Peyer's patch (tissue), 4 donors: ENCODE results near the gene CSNK1G1. TPM values are rescaled to one million over a fixed set of nuclear protein-coding genes. Genes with fewer than 3 reads are reported as not detected.
"Not testable (repeated sequence)": the region's sequence is repeated elsewhere in the genome, so short reads cannot be mapped to it uniquely, and the experiment has no call there.

ENCODE experiments used
- DNase-seq, 3 donors: peaks; one replicate each; pipeline ENCODE4 v3.0.0-alpha.2; 2017 to 2019
- H3K27ac ChIP-seq, 4 donors: fragments of 200-600 bp; sonication (generic); one replicate each; pipeline ENCODE4 v1.5.1; 2016 to 2019
- H3K27me3 ChIP-seq, 2 donors: fragments of 200-600 bp; sonication (generic); one replicate each; pipeline ENCODE4 v1.5.1; 2019
- H3K36me3 ChIP-seq, 3 donors: fragments of 200-600 bp; sonication (generic); one replicate each; pipeline ENCODE4 v1.5.1; 2016 to 2019
- H3K4me1 ChIP-seq, 4 donors: fragments of 200-600 bp; sonication (generic); one replicate each; pipeline ENCODE4 v1.5.1; 2016 to 2019
- H3K4me3 ChIP-seq, 4 donors: fragments of 200-600 bp; sonication (generic); 1 replicate in 3 of 4; 2 replicates in 1 of 4; pipeline ENCODE4 v1.5.1; 2016 to 2019; ENCODE audit warnings: mild to moderate bottlenecking in 1 of 4
- H3K9me3 ChIP-seq, 4 donors: fragments of 200-600 bp; sonication (generic); one replicate each; pipeline ENCODE4 v1.5.1; 2016 to 2019; ENCODE audit warnings: mild to moderate bottlenecking in 1 of 4
- POLR2A ChIP-seq, 2 donors: fragments of 450-650 bp; IDR thresholded peaks; one replicate each; pipeline ENCODE4 v1.5.1; 2017; ENCODE audit warnings: antibody characterized with exemption in 2 of 2, mild to moderate bottlenecking in 2 of 2, moderate library complexity in 2 of 2
- total RNA-seq, 4 donors: library from RNA; depleted of rRNA; stranded (reverse); fragments of >200 nt; gene quantifications; one replicate each; pipeline ENCODE4 v1.1.0, GENCODE V29; 2016
- TF ChIP-seq, protein P1 (sequence below), 6 experiments: fragments of 450-650 bp in 4 of 6; fragments of 200-600 bp in 2 of 6; sonication (generic) in 1 of 6; IDR thresholded peaks; one replicate each; pipeline ENCODE4 v1.5.1; 2017 to 2019; ENCODE audit warnings: antibody characterized with exemption in 6 of 6, mild to moderate bottlenecking in 3 of 6, moderate library complexity in 1 of 6

The CSNK1G1 gene
- total RNA-seq, 4 donors from 2014 or later, result 12.3 to 36.5 (median 24.2) TPM

GRCh38 chr15:64229129-64229724 lies 126.7 kb downstream of the CSNK1G1 start:
- TF ChIP-seq POLR2A (IDR thresholded peaks at IDR 0.05), result no peak
- TF ChIP-seq, protein P1, sequence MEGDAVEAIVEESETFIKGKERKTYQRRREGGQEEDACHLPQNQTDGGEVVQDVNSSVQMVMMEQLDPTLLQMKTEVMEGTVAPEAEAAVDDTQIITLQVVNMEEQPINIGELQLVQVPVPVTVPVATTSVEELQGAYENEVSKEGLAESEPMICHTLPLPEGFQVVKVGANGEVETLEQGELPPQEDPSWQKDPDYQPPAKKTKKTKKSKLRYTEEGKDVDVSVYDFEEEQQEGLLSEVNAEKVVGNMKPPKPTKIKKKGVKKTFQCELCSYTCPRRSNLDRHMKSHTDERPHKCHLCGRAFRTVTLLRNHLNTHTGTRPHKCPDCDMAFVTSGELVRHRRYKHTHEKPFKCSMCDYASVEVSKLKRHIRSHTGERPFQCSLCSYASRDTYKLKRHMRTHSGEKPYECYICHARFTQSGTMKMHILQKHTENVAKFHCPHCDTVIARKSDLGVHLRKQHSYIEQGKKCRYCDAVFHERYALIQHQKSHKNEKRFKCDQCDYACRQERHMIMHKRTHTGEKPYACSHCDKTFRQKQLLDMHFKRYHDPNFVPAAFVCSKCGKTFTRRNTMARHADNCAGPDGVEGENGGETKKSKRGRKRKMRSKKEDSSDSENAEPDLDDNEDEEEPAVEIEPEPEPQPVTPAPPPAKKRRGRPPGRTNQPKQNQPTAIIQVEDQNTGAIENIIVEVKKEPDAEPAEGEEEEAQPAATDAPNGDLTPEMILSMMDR (IDR thresholded peaks at IDR 0.05), result no peak
- DNase-seq, result no peak
- Histone ChIP-seq H3K36me3 (no peaks in the 10 kb centered on the region), H3K27me3 (no peaks in the 10 kb centered on the region), H3K4me3 (no peak overlapping the region), H3K27ac (no peak overlapping the region), H3K9me3 (peaks cover 0 to 7% (median 0%) of the 10 kb centered on the region in 4 donors), H3K4me1 (peaks cover 0 to 4% (median 0%) of the 10 kb centered on the region in 4 donors)

GRCh38 chr15:64225804-64226203 lies 130.2 kb downstream of the CSNK1G1 start:
- H3K36me3 ChIP-seq, result no peaks in the 10 kb centered on the region
- TF ChIP-seq POLR2A (IDR thresholded peaks at IDR 0.05), result no peak
- TF ChIP-seq, protein P1 (IDR thresholded peaks at IDR 0.05), result no peak
- DNase-seq, result no peak
- no peak overlapping the region for H3K27ac ChIP-seq
- H3K27me3 ChIP-seq, result no peaks in the 10 kb centered on the region
- peaks cover 0 to 7% (median 0%) of the 10 kb centered on the region in 4 donors for H3K9me3 ChIP-seq
- no peaks in the 10 kb centered on the region for H3K4me1 ChIP-seq
- no peak overlapping the region for H3K4me3 ChIP-seq

DNA sequence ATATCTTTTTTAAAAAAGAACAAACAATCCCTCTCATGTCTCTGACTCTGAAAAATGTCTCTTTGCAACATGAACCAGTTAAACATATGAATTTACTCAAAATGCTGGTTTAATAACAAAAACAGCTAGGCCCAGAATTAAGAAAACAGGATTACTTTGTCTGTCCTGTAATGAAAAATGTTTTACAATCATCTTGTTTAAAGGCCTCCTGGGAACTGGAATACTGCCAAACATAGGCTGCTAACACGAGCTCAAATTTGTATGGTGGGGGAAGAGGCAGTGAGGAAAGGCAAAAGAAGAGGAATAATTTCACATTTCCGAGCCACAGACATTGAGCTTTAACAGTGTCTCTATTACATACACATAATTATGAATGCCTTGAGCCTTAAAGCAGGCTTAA lies 131.5 kb downstream of the CSNK1G1 start:
- no peaks in the 10 kb centered on the region for H3K36me3 ChIP-seq
- no peaks in the 10 kb centered on the region for H3K27me3 ChIP-seq
- H3K9me3 ChIP-seq, result peaks cover 0 to 7% (median 0%) of the 10 kb centered on the region in 4 donors
- no peaks in the 10 kb centered on the region for H3K4me1 ChIP-seq
- no peak overlapping the region for H3K27ac ChIP-seq
- DNase-seq, result no peak
- no peak overlapping the region for H3K4me3 ChIP-seq
- TF ChIP-seq, protein P1 (IDR thresholded peaks at IDR 0.05), result no peak
- TF ChIP-seq POLR2A (IDR thresholded peaks at IDR 0.05), result no peak

DNA sequence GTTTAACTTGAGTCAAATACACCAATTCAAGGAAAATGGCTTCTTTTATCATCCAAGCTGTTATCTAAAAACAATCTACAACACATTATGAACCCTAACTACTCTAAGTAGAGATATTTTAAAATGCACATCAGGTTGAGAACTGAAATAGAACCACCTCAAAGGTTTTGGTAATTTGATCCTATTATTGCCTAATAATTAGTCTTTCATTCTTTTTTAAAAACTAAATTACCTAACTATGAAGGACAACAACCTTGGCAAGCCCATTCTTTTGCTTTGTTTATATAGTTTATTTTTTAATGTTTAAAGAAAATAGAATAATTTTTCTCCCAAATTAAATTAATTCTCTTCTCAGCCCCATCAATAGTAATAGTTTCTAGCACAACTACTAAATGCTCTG lies 132.1 kb downstream of the CSNK1G1 start:
- H3K27ac ChIP-seq, result no peak overlapping the region
- peaks cover 0 to 7% (median 0%) of the 10 kb centered on the region in 4 donors for H3K9me3 ChIP-seq

GRCh38 chr15:64222573-64223366 lies 133.2 kb downstream of the CSNK1G1 start:
- no peak for DNase-seq
- H3K9me3 ChIP-seq, result peaks cover 0 to 7% (median 0%) of the 10 kb centered on the region in 4 donors
- TF ChIP-seq, protein P1 (IDR thresholded peaks at IDR 0.05), result no peak
- no peak for TF ChIP-seq POLR2A (IDR thresholded peaks at IDR 0.05)
- no peaks in the 10 kb centered on the region for H3K27me3 ChIP-seq
- no peaks in the 10 kb centered on the region for H3K36me3 ChIP-seq
- H3K27ac ChIP-seq, result no peak overlapping the region
- no peak overlapping the region for H3K4me3 ChIP-seq
- no peaks in the 10 kb centered on the region for H3K4me1 ChIP-seq

More for the DNA sequence above, 132.1 kb downstream of the CSNK1G1 start:
- no peak for DNase-seq
- H3K4me3 ChIP-seq, result no peak overlapping the region
- TF ChIP-seq POLR2A (IDR thresholded peaks at IDR 0.05), result no peak
- TF ChIP-seq, protein P1 (IDR thresholded peaks at IDR 0.05), result no peak
- no peaks in the 10 kb centered on the region for H3K4me1 ChIP-seq
- no peaks in the 10 kb centered on the region for H3K36me3 ChIP-seq
- H3K27me3 ChIP-seq, result no peaks in the 10 kb centered on the region

GRCh38 chr15:64221911-64222310 lies 134.1 kb downstream of the CSNK1G1 start:
- not testable (repeated sequence) for DNase-seq, H3K27ac ChIP-seq, H3K4me1 ChIP-seq, H3K9me3 ChIP-seq, H3K36me3 ChIP-seq, H3K27me3 ChIP-seq, H3K4me3 ChIP-seq

GRCh38 chr15:64217429-64217750 lies 138.6 kb downstream of the CSNK1G1 start:
- not testable (repeated sequence) for H3K27ac ChIP-seq, H3K4me3 ChIP-seq, H3K27me3 ChIP-seq, H3K4me1 ChIP-seq, DNase-seq, H3K9me3 ChIP-seq
- peaks cover 0 to 16% (median 0%) of the 10 kb centered on the region in 3 donors for H3K36me3 ChIP-seq
